ENCODE results near the gene PPP1R9A. TPM values are rescaled to one million over a fixed set of nuclear protein-coding genes. Genes with fewer than 3 reads are reported as not detected.
"Not testable (repeated sequence)": the region's sequence is repeated elsewhere in the genome, so short reads cannot be mapped to it uniquely, and the experiment has no call there.

PPP1R9A gene
- total and polyA plus RNA-seq, 2 donors, result 1.4 to 2.2 TPM

GRCh38 chr7:95004618-95005247 is 97.3 kb downstream of the PPP1R9A start:
- H3K4me3 ChIP-seq (ENCODE audit: low read length in 2 of 2), result no peak overlapping the region
- no peaks in the 10 kb centered on the region for H3K9me3 ChIP-seq (ENCODE audit: control insufficient read depth in 2 of 2, insufficient read depth in 1 of 2, low read length in 1 of 2)
- H3K27me3 ChIP-seq (ENCODE audit: control insufficient read depth in 2 of 2, insufficient read depth in 1 of 2, low read length in 1 of 2), result no peaks in the 10 kb centered on the region
- DNase-seq (ENCODE audit: low read depth in 6 of 9, low spot score in 9 of 9), result no peak
- H3K36me3 ChIP-seq (ENCODE audit: control insufficient read depth in 2 of 2, insufficient read depth in 2 of 2, low read length in 1 of 2), result no peaks in the 10 kb centered on the region
- WGBS, result 87% methylated on average over 6 of the region's 6 CpGs
- H3K27ac ChIP-seq (ENCODE audit: low read depth in 1 of 2, low read length in 1 of 2), result no peak overlapping the region
- H3K4me1 ChIP-seq (ENCODE audit: control insufficient read depth in 2 of 2, insufficient read depth in 2 of 2, low read length in 2 of 2), result no peaks in the 10 kb centered on the region

- H3K4me1 ChIP-seq (ENCODE audit: control insufficient read depth in 2 of 2, insufficient read depth in 2 of 2, low read length in 2 of 2), result no peaks in the 10 kb centered on the region
- DNase-seq (ENCODE audit: low read depth in 6 of 9, low spot score in 9 of 9), result no peak
- H3K27me3 ChIP-seq (ENCODE audit: control insufficient read depth in 2 of 2, insufficient read depth in 1 of 2, low read length in 1 of 2), result no peaks in the 10 kb centered on the region
- 97% methylated on average over 5 of the region's 5 CpGs for WGBS
- no peak overlapping the region for H3K27ac ChIP-seq (ENCODE audit: low read depth in 1 of 2, low read length in 1 of 2)
- no peaks in the 10 kb centered on the region for H3K36me3 ChIP-seq (ENCODE audit: control insufficient read depth in 2 of 2, insufficient read depth in 2 of 2, low read length in 1 of 2)
- H3K9me3 ChIP-seq (ENCODE audit: control insufficient read depth in 2 of 2, insufficient read depth in 1 of 2, low read length in 1 of 2), result no peaks in the 10 kb centered on the region
- H3K4me3 ChIP-seq (ENCODE audit: low read length in 2 of 2), result no peak overlapping the region
Observed at GRCh38 chr7:95006010-95006409, 98.6 kb downstream of the PPP1R9A start.

GRCh38 chr7:95008773-95009172 is 101.4 kb downstream of the PPP1R9A start:
- not testable (repeated sequence) for DNase-seq (ENCODE audit: low read depth in 6 of 9, low spot score in 9 of 9); H3K27ac ChIP-seq (ENCODE audit: low read depth in 1 of 2, low read length in 1 of 2); H3K27me3 ChIP-seq (ENCODE audit: control insufficient read depth in 2 of 2, insufficient read depth in 1 of 2, low read length in 1 of 2); H3K36me3 ChIP-seq (ENCODE audit: control insufficient read depth in 2 of 2, insufficient read depth in 2 of 2, low read length in 1 of 2); H3K9me3 ChIP-seq (ENCODE audit: control insufficient read depth in 2 of 2, insufficient read depth in 1 of 2, low read length in 1 of 2); H3K4me3 ChIP-seq (ENCODE audit: low read length in 2 of 2); H3K4me1 ChIP-seq (ENCODE audit: control insufficient read depth in 2 of 2, insufficient read depth in 2 of 2, low read length in 2 of 2)
- WGBS, result 96% methylated on average over 6 of the region's 6 CpGs

- WGBS, result 94% methylated on average over 1 of the region's 1 CpG
- no peaks in the 10 kb centered on the region for H3K4me1 ChIP-seq (ENCODE audit: control insufficient read depth in 2 of 2, insufficient read depth in 2 of 2, low read length in 2 of 2)
- no peaks in the 10 kb centered on the region for H3K9me3 ChIP-seq (ENCODE audit: control insufficient read depth in 2 of 2, insufficient read depth in 1 of 2, low read length in 1 of 2)
- H3K36me3 ChIP-seq (ENCODE audit: control insufficient read depth in 2 of 2, insufficient read depth in 2 of 2, low read length in 1 of 2), result no peaks in the 10 kb centered on the region
- H3K27ac ChIP-seq (ENCODE audit: low read depth in 1 of 2, low read length in 1 of 2), result no peak overlapping the region
- no peaks in the 10 kb centered on the region for H3K27me3 ChIP-seq (ENCODE audit: control insufficient read depth in 2 of 2, insufficient read depth in 1 of 2, low read length in 1 of 2)
- no peak overlapping the region for H3K4me3 ChIP-seq (ENCODE audit: low read length in 2 of 2)
- DNase-seq (ENCODE audit: low read depth in 6 of 9, low spot score in 9 of 9), result no peak
Observed at GRCh38 chr7:95011146-95011928, 103.9 kb downstream of the PPP1R9A start.

GRCh38 chr7:95011995-95012394 is 104.6 kb downstream of the PPP1R9A start:
- no peaks in the 10 kb centered on the region for H3K36me3 ChIP-seq (ENCODE audit: control insufficient read depth in 2 of 2, insufficient read depth in 2 of 2, low read length in 1 of 2)
- no peak for DNase-seq (ENCODE audit: low read depth in 6 of 9, low spot score in 9 of 9)
- 66% methylated on average over 4 of the region's 4 CpGs for WGBS
- no peaks in the 10 kb centered on the region for H3K4me1 ChIP-seq (ENCODE audit: control insufficient read depth in 2 of 2, insufficient read depth in 2 of 2, low read length in 2 of 2)
- H3K27me3 ChIP-seq (ENCODE audit: control insufficient read depth in 2 of 2, insufficient read depth in 1 of 2, low read length in 1 of 2), result no peaks in the 10 kb centered on the region
- H3K9me3 ChIP-seq (ENCODE audit: control insufficient read depth in 2 of 2, insufficient read depth in 1 of 2, low read length in 1 of 2), result no peaks in the 10 kb centered on the region
- H3K27ac ChIP-seq (ENCODE audit: low read depth in 1 of 2, low read length in 1 of 2), result no peak overlapping the region
- no peak overlapping the region for H3K4me3 ChIP-seq (ENCODE audit: low read length in 2 of 2)

- 89% methylated on average over 1 of the region's 1 CpG for WGBS
- H3K4me3 ChIP-seq (ENCODE audit: low read length in 2 of 2), result no peak overlapping the region
- H3K9me3 ChIP-seq (ENCODE audit: control insufficient read depth in 2 of 2, insufficient read depth in 1 of 2, low read length in 1 of 2), result no peaks in the 10 kb centered on the region
- no peaks in the 10 kb centered on the region for H3K36me3 ChIP-seq (ENCODE audit: control insufficient read depth in 2 of 2, insufficient read depth in 2 of 2, low read length in 1 of 2)
- no peak for DNase-seq (ENCODE audit: low read depth in 6 of 9, low spot score in 9 of 9)
- H3K4me1 ChIP-seq (ENCODE audit: control insufficient read depth in 2 of 2, insufficient read depth in 2 of 2, low read length in 2 of 2), result no peaks in the 10 kb centered on the region
- H3K27me3 ChIP-seq (ENCODE audit: control insufficient read depth in 2 of 2, insufficient read depth in 1 of 2, low read length in 1 of 2), result no peaks in the 10 kb centered on the region
- H3K27ac ChIP-seq (ENCODE audit: low read depth in 1 of 2, low read length in 1 of 2), result no peak overlapping the region
Observed at GRCh38 chr7:95018021-95018420, 110.6 kb downstream of the PPP1R9A start.

- no peaks in the 10 kb centered on the region for H3K4me1 ChIP-seq (ENCODE audit: control insufficient read depth in 2 of 2, insufficient read depth in 2 of 2, low read length in 2 of 2)
- H3K36me3 ChIP-seq (ENCODE audit: control insufficient read depth in 2 of 2, insufficient read depth in 2 of 2, low read length in 1 of 2), result no peaks in the 10 kb centered on the region
- H3K27ac ChIP-seq (ENCODE audit: low read depth in 1 of 2, low read length in 1 of 2), result no peak overlapping the region
- no peak for DNase-seq (ENCODE audit: low read depth in 6 of 9, low spot score in 9 of 9)
- H3K4me3 ChIP-seq (ENCODE audit: low read length in 2 of 2), result no peak overlapping the region
- H3K27me3 ChIP-seq (ENCODE audit: control insufficient read depth in 2 of 2, insufficient read depth in 1 of 2, low read length in 1 of 2), result no peaks in the 10 kb centered on the region
- peaks cover 0 to 5% of the 10 kb centered on the region in 2 donors for H3K9me3 ChIP-seq (ENCODE audit: control insufficient read depth in 2 of 2, insufficient read depth in 1 of 2, low read length in 1 of 2)
Observed at GRCh38 chr7:95026018-95026417, 118.6 kb downstream of the PPP1R9A start.

GRCh38 chr7:95026421-95027072 is 119.2 kb downstream of the PPP1R9A start:
- no peak for DNase-seq (ENCODE audit: low read depth in 6 of 9, low spot score in 9 of 9)
- H3K27ac ChIP-seq (ENCODE audit: low read depth in 1 of 2, low read length in 1 of 2), result no peak overlapping the region
- no peak overlapping the region for H3K4me3 ChIP-seq (ENCODE audit: low read length in 2 of 2)
- H3K4me1 ChIP-seq (ENCODE audit: control insufficient read depth in 2 of 2, insufficient read depth in 2 of 2, low read length in 2 of 2), result no peaks in the 10 kb centered on the region
- peaks cover 0 to 5% of the 10 kb centered on the region in 2 donors for H3K9me3 ChIP-seq (ENCODE audit: control insufficient read depth in 2 of 2, insufficient read depth in 1 of 2, low read length in 1 of 2)
- H3K27me3 ChIP-seq (ENCODE audit: control insufficient read depth in 2 of 2, insufficient read depth in 1 of 2, low read length in 1 of 2), result no peaks in the 10 kb centered on the region
- WGBS, result 75% methylated on average over 6 of the region's 6 CpGs
- no peaks in the 10 kb centered on the region for H3K36me3 ChIP-seq (ENCODE audit: control insufficient read depth in 2 of 2, insufficient read depth in 2 of 2, low read length in 1 of 2)

GRCh38 chr7:95027234-95027872 is 120.0 kb downstream of the PPP1R9A start:
- no peak overlapping the region for H3K4me3 ChIP-seq (ENCODE audit: low read length in 2 of 2)
- WGBS, result 95% methylated on average over 11 of the region's 11 CpGs
- no peak for DNase-seq (ENCODE audit: low read depth in 6 of 9, low spot score in 9 of 9)
- no peak overlapping the region for H3K27ac ChIP-seq (ENCODE audit: low read depth in 1 of 2, low read length in 1 of 2)
- H3K4me1 ChIP-seq (ENCODE audit: control insufficient read depth in 2 of 2, insufficient read depth in 2 of 2, low read length in 2 of 2), result no peaks in the 10 kb centered on the region
- H3K27me3 ChIP-seq (ENCODE audit: control insufficient read depth in 2 of 2, insufficient read depth in 1 of 2, low read length in 1 of 2), result no peaks in the 10 kb centered on the region
- no peaks in the 10 kb centered on the region for H3K36me3 ChIP-seq (ENCODE audit: control insufficient read depth in 2 of 2, insufficient read depth in 2 of 2, low read length in 1 of 2)
- H3K9me3 ChIP-seq (ENCODE audit: control insufficient read depth in 2 of 2, insufficient read depth in 1 of 2, low read length in 1 of 2), result peaks cover 0 to 5% of the 10 kb centered on the region in 2 donors

All from thymus (tissue), 11 donors.